Neutrophil (primary cell): Measurements from ENCODE around the gene CANT1.

ENCODE experiments used
- H3K27ac ChIP-seq: fragments of 200-600 bp; sonication (generic); 2 replicates; pipeline ENCODE4 v1.5.1; 2016; ENCODE audit warnings: mild to moderate bottlenecking, moderate library complexity
- H3K27me3 ChIP-seq: fragments of 200-600 bp; sonication (generic); 2 replicates; pipeline ENCODE4 v1.6.0; 2016; ENCODE audit warnings: mild to moderate bottlenecking
- H3K36me3 ChIP-seq: fragments of 200-600 bp; sonication (generic); 2 replicates; pipeline ENCODE4 v1.5.1; 2017
- H3K4me1 ChIP-seq, 2 experiments: fragments of 200-600 bp in 1 of 2; sonication (generic) in 1 of 2; 1 replicate in 1 of 2; 2 replicates in 1 of 2; pipeline versions ENCODE4 v1.5.1 to v1.6.1; 2013 to 2016; ENCODE audit warnings: low read depth in 1 of 2, low read length in 1 of 2, mild to moderate bottlenecking in 1 of 2, moderate library complexity in 1 of 2; ENCODE audit not compliant: control insufficient read depth in 1 of 2, insufficient read depth in 1 of 2
- H3K4me3 ChIP-seq, 2 experiments: fragments of 200-600 bp in 1 of 2; sonication (generic) in 1 of 2; 1 replicate in 1 of 2; 2 replicates in 1 of 2; pipeline ENCODE4 v1.5.1; 2013 to 2016; ENCODE audit warnings: low read depth in 1 of 2, low read length in 1 of 2, mild to moderate bottlenecking in 1 of 2, moderate library complexity in 1 of 2
- H3K9me3 ChIP-seq: fragments of 200-600 bp; sonication (generic); 2 replicates; pipeline ENCODE4 v1.5.1; 2016
- CTCF ChIP-seq: fragments of 200-600 bp; sonication (generic); IDR thresholded peaks from 2 replicates; pipeline ENCODE4 v1.5.1; 2016; ENCODE audit warnings: antibody characterized with exemption

CANT1 gene

GRCh38 chr17:78979780-78980623, 29.6 kb downstream of the CANT1 start, which contains the start of gene LGALS3BP:
Gene LGALS3BP (minus strand): TSS chr17:78979923. CDS start chr17:78977191, 2,732 bp downstream.
- Histone ChIP-seq H3K9me3 (no peaks in the 10 kb centered on the region), H3K27ac (no peak within 1 kb of the TSS), H3K4me1 (no peaks in the 10 kb centered on the region), H3K4me3 (no peak within 1 kb of the TSS), H3K27me3 (no peaks in the 10 kb centered on the region), H3K36me3 (no peaks in the 10 kb centered on the region)
- TF ChIP-seq CTCF: no peak

- H3K4me1 ChIP-seq: no peaks in the 10 kb centered on the region
- no peak overlapping the region for H3K27ac ChIP-seq
- TF ChIP-seq CTCF: no peak
- H3K4me3 ChIP-seq: no peak overlapping the region
- H3K27me3 ChIP-seq: no peaks in the 10 kb centered on the region
- H3K9me3 ChIP-seq: no peaks in the 10 kb centered on the region
- H3K36me3 ChIP-seq: no peaks in the 10 kb centered on the region
Observed at GRCh38 chr17:78977997-78978973, 31.3 kb downstream of the CANT1 start.

GRCh38 chr17:78977681-78977943, 32.0 kb downstream of the CANT1 start:
- no peak overlapping the region for H3K27ac ChIP-seq
- no peaks in the 10 kb centered on the region for H3K27me3 ChIP-seq
- no peaks in the 10 kb centered on the region for H3K36me3 ChIP-seq
- H3K4me1 ChIP-seq: no peaks in the 10 kb centered on the region
- no peak overlapping the region for H3K4me3 ChIP-seq
- no peak for TF ChIP-seq CTCF
- H3K9me3 ChIP-seq: no peaks in the 10 kb centered on the region

GRCh38 chr17:78976907-78977680, 32.5 kb downstream of the CANT1 start:
- Histone ChIP-seq H3K4me3 (no peak overlapping the region), H3K4me1 (no peaks in the 10 kb centered on the region), H3K36me3 (no peaks in the 10 kb centered on the region), H3K27me3 (no peaks in the 10 kb centered on the region), H3K9me3 (no peaks in the 10 kb centered on the region), H3K27ac (no peak overlapping the region)
- no peak for TF ChIP-seq CTCF
